Caco-2 (cell line): Measurements from ENCODE around the gene CHID1. TPM values are rescaled to one million over a fixed set of nuclear protein-coding genes. Genes with fewer than 3 reads are reported as not detected.

Experiments used
- BruUV-seq: library from RNA; stranded (reverse); fragments of 400-500 nt; replicated peaks from 2 replicates; lab custom pipeline; 2021; lab: Mats Ljungman, UMichigan
- CTCF ChIA-PET: fragments of 300-600 bp; sonication (Branson Sonifier 250); formaldehyde crosslinking; loops from one replicate; lab custom pipeline; 2022; ENCODE audit warnings: antibody characterized with exemption; lab: Charles Lee
- POLR2A ChIA-PET: fragments of 300-600 bp; sonication (Branson Sonifier 250); formaldehyde crosslinking; loops from one replicate; lab custom pipeline; 2022; ENCODE audit warnings: antibody characterized with exemption; lab: Charles Lee
- DNase-seq, 2 experiments: peaks; one replicate each; pipeline versions ENCODE4 v3.0.0 to v3.0.0-alpha.2; 2020 to 2022
- H3K27me3 ChIP-seq: replicated peaks from 2 replicates; pipeline ENCODE4 v1.6.0; 2011; ENCODE audit warnings: low read length; ENCODE audit not compliant: control insufficient read depth, insufficient read depth
- H3K36me3 ChIP-seq: 2 replicates; pipeline ENCODE4 v1.5.1; 2011; ENCODE audit warnings: low read length; ENCODE audit not compliant: control insufficient read depth, insufficient read depth
- H3K4me1 ChIP-seq: fragments of 250-450 bp; sonication (Bioruptor Pico); 2 replicates; pipeline ENCODE4 v1.5.1; 2020; ENCODE audit warnings: mild to moderate bottlenecking
- H3K4me3 ChIP-seq: 2 replicates; pipeline ENCODE4 v1.5.1; 2011; ENCODE audit warnings: low read depth, mild to moderate bottlenecking, control low read depth, low read length
- H3K9me3 ChIP-seq: fragments of 250-450 bp; sonication (Bioruptor Pico); 2 replicates; pipeline ENCODE4 v1.5.1; 2020; ENCODE audit warnings: mild to moderate bottlenecking, moderate library complexity
- H3K27ac Mint-ChIP-seq: one replicate; pipeline ENCODE4 v1.8.0; 2022; ENCODE audit warnings: mixed read lengths; ENCODE audit not compliant: unreplicated experiment
- H3K27me3 Mint-ChIP-seq: one replicate; pipeline ENCODE4 v1.8.0; 2022; ENCODE audit warnings: mixed read lengths; ENCODE audit not compliant: insufficient read depth, unreplicated experiment
- H3K36me3 Mint-ChIP-seq: one replicate; pipeline ENCODE4 v1.8.0; 2022; ENCODE audit warnings: mild to moderate bottlenecking, mixed read lengths; ENCODE audit not compliant: insufficient read depth, unreplicated experiment
- H3K4me1 Mint-ChIP-seq: one replicate; pipeline ENCODE4 v1.8.0; 2022; ENCODE audit warnings: low read depth, mixed read lengths; ENCODE audit not compliant: unreplicated experiment
- H3K4me3 Mint-ChIP-seq: one replicate; pipeline ENCODE4 v1.8.0; 2022; ENCODE audit warnings: mild to moderate bottlenecking, moderate library complexity, mixed read lengths; ENCODE audit not compliant: unreplicated experiment
- H3K9me3 Mint-ChIP-seq: one replicate; pipeline ENCODE4 v1.8.0; 2022; ENCODE audit warnings: mixed read lengths; ENCODE audit not compliant: unreplicated experiment
- intact Hi-C: fragments of 100-400 bp; cut with micrococcal nuclease; formaldehyde crosslinking; loops from one replicate; pipeline ENCODE4 v1.10.0; 2022; ENCODE audit not compliant: unreplicated experiment
- total RNA-seq: library from RNA; stranded (reverse); gene quantifications from 2 replicates; pipeline ENCODE4 v1.2.3, GENCODE V29; 2022
- TF ChIP-seq, protein P1 (sequence below), 2 experiments: fragments of 200-600 bp in 1 of 2; IDR thresholded peaks; 1 replicate in 1 of 2; 2 replicates in 1 of 2; pipeline versions ENCODE4 v1.5.1 to v1.8.0; 2011 to 2022; ENCODE audit warnings: antibody characterized with exemption in 1 of 2, control low read depth in 1 of 2, inconsistent platforms in 1 of 2, low read depth in 1 of 2, low read length in 1 of 2, mild to moderate bottlenecking in 1 of 2, moderate library complexity in 1 of 2; ENCODE audit not compliant: insufficient read depth in 1 of 2, severe bottlenecking in 1 of 2, unreplicated experiment in 1 of 2

The CHID1 gene
- total RNA-seq, 1 experiment from 2014 or later, result 180 TPM

DNA sequence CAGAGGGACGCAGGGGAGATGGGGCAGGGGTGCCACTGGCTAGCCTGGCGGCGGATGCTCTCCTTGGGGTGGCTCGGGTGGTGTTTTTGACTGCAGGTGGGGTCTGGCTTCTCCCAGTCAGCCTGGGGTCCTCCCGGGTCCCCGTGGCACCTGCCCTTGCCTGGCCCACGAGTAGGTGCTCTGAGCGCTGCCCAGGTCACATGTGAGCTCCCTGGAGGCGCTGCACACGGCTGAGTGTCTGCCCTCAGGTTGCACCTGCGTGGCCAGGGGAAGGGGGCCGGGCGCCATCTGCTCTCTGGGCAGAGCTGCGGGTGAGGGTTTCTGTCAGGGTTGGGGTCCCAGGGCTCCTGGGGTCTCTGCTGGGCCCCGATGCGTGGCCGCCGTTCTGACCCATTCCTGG is 62.7 kb downstream of the CHID1 start:
- intact Hi-C loops, result loop anchor here (1.0 kb wide), 1 partner anchor 203 kb away; no protein-coding TSS in a partner anchor
- CTCF ChIA-PET, result interaction anchor here (0.9 kb wide), 1 partner anchor 203 kb away, joined by 8 read pairs; no protein-coding TSS in a partner anchor
- H3K27me3 ChIP-seq, result no peaks in the 10 kb centered on the region
- DNase-seq, result no peak
- no peaks in the 10 kb centered on the region for H3K27me3 Mint-ChIP-seq
- H3K9me3 Mint-ChIP-seq, result no peaks in the 10 kb centered on the region
- H3K4me1 Mint-ChIP-seq, result no peaks in the 10 kb centered on the region
- TF ChIP-seq, protein P1, sequence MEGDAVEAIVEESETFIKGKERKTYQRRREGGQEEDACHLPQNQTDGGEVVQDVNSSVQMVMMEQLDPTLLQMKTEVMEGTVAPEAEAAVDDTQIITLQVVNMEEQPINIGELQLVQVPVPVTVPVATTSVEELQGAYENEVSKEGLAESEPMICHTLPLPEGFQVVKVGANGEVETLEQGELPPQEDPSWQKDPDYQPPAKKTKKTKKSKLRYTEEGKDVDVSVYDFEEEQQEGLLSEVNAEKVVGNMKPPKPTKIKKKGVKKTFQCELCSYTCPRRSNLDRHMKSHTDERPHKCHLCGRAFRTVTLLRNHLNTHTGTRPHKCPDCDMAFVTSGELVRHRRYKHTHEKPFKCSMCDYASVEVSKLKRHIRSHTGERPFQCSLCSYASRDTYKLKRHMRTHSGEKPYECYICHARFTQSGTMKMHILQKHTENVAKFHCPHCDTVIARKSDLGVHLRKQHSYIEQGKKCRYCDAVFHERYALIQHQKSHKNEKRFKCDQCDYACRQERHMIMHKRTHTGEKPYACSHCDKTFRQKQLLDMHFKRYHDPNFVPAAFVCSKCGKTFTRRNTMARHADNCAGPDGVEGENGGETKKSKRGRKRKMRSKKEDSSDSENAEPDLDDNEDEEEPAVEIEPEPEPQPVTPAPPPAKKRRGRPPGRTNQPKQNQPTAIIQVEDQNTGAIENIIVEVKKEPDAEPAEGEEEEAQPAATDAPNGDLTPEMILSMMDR (IDR thresholded peaks at IDR 0.05; ENCODE audit: insufficient read depth in 1 of 2, low read depth in 1 of 2, low read length in 1 of 2, severe bottlenecking in 1 of 2, unreplicated experiment in 1 of 2), result no peak
- no peak overlapping the region for H3K27ac Mint-ChIP-seq
- no peaks in the 10 kb centered on the region for H3K36me3 ChIP-seq
- no peak overlapping the region for H3K4me3 ChIP-seq
- BruUV-seq, result no TSS peak
- H3K9me3 ChIP-seq, result no peaks in the 10 kb centered on the region
- POLR2A ChIA-PET, result no interaction called here
- peaks cover 40% of the 10 kb centered on the region for H3K36me3 Mint-ChIP-seq
- H3K4me3 Mint-ChIP-seq, result peak overlapping the region; percentile 77
- H3K4me1 ChIP-seq, result peaks cover 43% of the 10 kb centered on the region

DNA sequence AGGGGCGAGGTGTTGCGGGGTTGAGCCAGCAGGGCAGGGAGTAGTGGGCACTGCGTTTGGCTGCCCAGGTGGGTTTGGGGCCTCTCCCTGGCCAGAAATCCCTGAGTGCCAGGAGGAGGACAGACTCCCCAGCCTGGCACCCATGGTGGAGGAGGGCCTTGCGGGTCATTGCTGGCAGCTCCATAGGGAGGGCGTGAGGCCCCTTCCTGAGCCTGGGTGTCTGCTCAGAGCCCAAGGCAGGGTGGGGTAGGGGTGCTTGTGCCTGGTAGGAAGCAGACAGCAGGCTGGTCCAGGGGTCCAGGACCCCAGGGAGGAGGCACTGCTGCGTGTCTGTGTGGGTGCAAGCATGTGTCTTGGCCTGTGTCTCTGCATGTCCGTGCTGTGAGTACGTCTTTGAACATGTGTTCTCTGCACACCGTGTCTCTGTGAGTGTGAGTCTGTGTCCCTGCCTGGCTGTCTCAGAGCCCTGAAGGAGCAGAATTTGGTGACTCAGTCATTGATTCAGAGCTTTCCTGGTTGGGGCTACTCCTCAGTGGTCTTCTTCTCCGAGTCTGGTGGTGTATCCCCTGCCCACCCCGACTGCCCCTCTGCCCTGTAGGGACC is 64.0 kb downstream of the CHID1 start:
- no peaks in the 10 kb centered on the region for H3K9me3 ChIP-seq
- intact Hi-C loops, result no loop called here
- H3K4me1 ChIP-seq, result peaks cover 43% of the 10 kb centered on the region

DNA sequence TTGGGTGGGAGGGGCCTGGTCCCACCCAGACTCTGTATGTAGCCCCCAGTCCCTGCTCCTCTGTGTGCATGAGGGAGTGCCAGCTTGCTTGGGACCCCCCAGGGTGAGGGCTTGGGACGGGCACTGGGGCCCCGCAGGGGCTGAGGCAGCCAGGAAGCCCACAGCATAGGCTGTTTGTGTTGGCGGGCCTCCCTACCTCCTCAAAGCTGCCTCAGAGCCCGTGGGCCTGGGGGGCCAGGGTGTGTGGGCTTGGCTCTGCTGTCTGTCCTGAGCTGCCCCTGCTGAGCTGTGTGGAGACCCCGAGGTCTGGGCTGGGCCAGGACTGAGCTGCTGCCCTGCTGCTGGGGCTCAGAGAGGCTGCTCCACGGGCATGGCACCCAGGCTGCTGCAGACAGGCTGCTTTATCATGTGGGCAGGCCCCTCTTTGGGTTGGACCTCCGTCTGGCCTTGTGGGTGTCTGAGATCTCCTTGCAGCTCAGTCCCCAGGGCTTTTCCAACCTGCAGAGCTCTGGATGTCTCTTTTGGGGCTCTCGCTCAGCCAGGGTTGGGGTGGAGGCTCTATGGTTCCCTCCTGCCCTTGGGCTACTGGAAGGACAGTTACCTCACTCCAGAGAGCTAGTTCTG is 64.6 kb downstream of the CHID1 start:
- intact Hi-C loops, result no loop called here
- Histone ChIP-seq H3K36me3 (no peaks in the 10 kb centered on the region), H3K4me1 (peaks cover 44% of the 10 kb centered on the region), H3K4me3 (no peak overlapping the region), H3K27me3 (no peaks in the 10 kb centered on the region), H3K9me3 (no peaks in the 10 kb centered on the region)
- no peaks in the 10 kb centered on the region for H3K9me3 Mint-ChIP-seq
- H3K36me3 Mint-ChIP-seq, result peaks cover 46% of the 10 kb centered on the region
- peaks cover 3% of the 10 kb centered on the region for H3K4me1 Mint-ChIP-seq
- TF ChIP-seq, protein P1 (IDR thresholded peaks at IDR 0.05; ENCODE audit: insufficient read depth in 1 of 2, low read depth in 1 of 2, low read length in 1 of 2, severe bottlenecking in 1 of 2, unreplicated experiment in 1 of 2), result no peak
- no peaks in the 10 kb centered on the region for H3K27me3 Mint-ChIP-seq
- H3K4me3 Mint-ChIP-seq, result no peak overlapping the region
- DNase-seq, result no peak
- no TSS peak for BruUV-seq
- ChIA-PET POLR2A (no interaction called here), CTCF (interaction anchor here (1.4 kb wide), 1 partner anchor 52 kb away, joined by 5 read pairs; no protein-coding TSS in a partner anchor)
- no peak overlapping the region for H3K27ac Mint-ChIP-seq

More for the DNA sequence above, 64.0 kb downstream of the CHID1 start:
- Histone ChIP-seq H3K4me3 (no peak overlapping the region), H3K36me3 (no peaks in the 10 kb centered on the region), H3K27me3 (no peaks in the 10 kb centered on the region)
- Mint-ChIP-seq H3K4me3 (no peak overlapping the region), H3K27ac (no peak overlapping the region), H3K36me3 (peaks cover 42% of the 10 kb centered on the region), H3K4me1 (no peaks in the 10 kb centered on the region), H3K9me3 (no peaks in the 10 kb centered on the region), H3K27me3 (no peaks in the 10 kb centered on the region)
- CTCF ChIA-PET, result interaction anchor here (1.4 kb wide), 1 partner anchor 52 kb away, joined by 5 read pairs; no protein-coding TSS in a partner anchor
- TF ChIP-seq, protein P1 (IDR thresholded peaks at IDR 0.05; ENCODE audit: insufficient read depth in 1 of 2, low read depth in 1 of 2, low read length in 1 of 2, severe bottlenecking in 1 of 2, unreplicated experiment in 1 of 2), result no peak
- no peak for DNase-seq
- BruUV-seq, result no TSS peak
- POLR2A ChIA-PET, result no interaction called here
